Femur (tissue), 1 donor: ENCODE data around the gene DPPA4.
A peak's percentile ranks its signal among the peaks of the same experiment; 100 is the strongest.
"Not testable (repeated sequence)": the region's sequence is repeated elsewhere in the genome, so short reads cannot be mapped to it uniquely, and the experiment has no call there.

Experiments
- DNase-seq: peaks from one replicate; pipeline ENCODE4 v3.0.0-alpha.2; 2017

The DPPA4 gene

GRCh38 chr3:109337393-109337792 is at the start of gene DPPA4:
DPPA4 (minus strand) TSS chr3:109337546; CDS start chr3:109337517, 29 bp downstream.
- DNase-seq, result peak; percentile 19

GRCh38 chr3:109385442-109386318 is 48.3 kb upstream of the DPPA4 start:
- no peak for DNase-seq

GRCh38 chr3:109384164-109384563 is 46.8 kb upstream of the DPPA4 start:
- DNase-seq, result no peak

- DNase-seq, result no peak
Measured at GRCh38 chr3:109382588-109382987, 45.2 kb upstream of the DPPA4 start.

GRCh38 chr3:109375975-109376374 is 38.6 kb upstream of the DPPA4 start:
- no peak for DNase-seq

- DNase-seq, result not testable (repeated sequence)
Measured at GRCh38 chr3:109374434-109374833, 37.1 kb upstream of the DPPA4 start.

- DNase-seq, result no peak
Measured at GRCh38 chr3:109373933-109374332, 36.6 kb upstream of the DPPA4 start.

GRCh38 chr3:109372639-109373038 is 35.3 kb upstream of the DPPA4 start:
- no peak for DNase-seq

- no peak for DNase-seq
Measured at GRCh38 chr3:109369510-109369909, 32.2 kb upstream of the DPPA4 start.

GRCh38 chr3:109364088-109364487 is 26.7 kb upstream of the DPPA4 start:
- DNase-seq, result no peak

- DNase-seq, result no peak
Measured at GRCh38 chr3:109363634-109364033, 26.3 kb upstream of the DPPA4 start.

- no peak for DNase-seq
Measured at GRCh38 chr3:109362823-109363222, 25.5 kb upstream of the DPPA4 start.

GRCh38 chr3:109358809-109359208 is 21.5 kb upstream of the DPPA4 start:
- DNase-seq, result not testable (repeated sequence)

- DNase-seq, result no peak
Measured at GRCh38 chr3:109356442-109357155, 19.3 kb upstream of the DPPA4 start.

- no peak for DNase-seq
Measured at GRCh38 chr3:109355625-109356441, 18.5 kb upstream of the DPPA4 start.

- DNase-seq, result no peak
Measured at GRCh38 chr3:109353057-109353456, 15.7 kb upstream of the DPPA4 start.

GRCh38 chr3:109351231-109351630 is 13.9 kb upstream of the DPPA4 start:
- DNase-seq, result no peak

- DNase-seq, result no peak
Measured at GRCh38 chr3:109346770-109347295, 9.5 kb upstream of the DPPA4 start.

- no peak for DNase-seq
Measured at GRCh38 chr3:109346099-109346498, 8.8 kb upstream of the DPPA4 start.

GRCh38 chr3:109339714-109340648 is 2.6 kb upstream of the DPPA4 start:
- no peak for DNase-seq

GRCh38 chr3:109339197-109339596 is 1.9 kb upstream of the DPPA4 start:
- no peak for DNase-seq

GRCh38 chr3:109338322-109338721 is 976 bp upstream of the DPPA4 start:
- DNase-seq, result no peak
